ENCODE measurements around the gene UBE2L5. TPM values are rescaled to one million over a fixed set of nuclear protein-coding genes. Genes with fewer than 3 reads are reported as not detected.

The UBE2L5 gene
- total and polyA plus RNA-seq, 2 experiments from 2014 or later, result 0.06 TPM; not detected in 1

DNA sequence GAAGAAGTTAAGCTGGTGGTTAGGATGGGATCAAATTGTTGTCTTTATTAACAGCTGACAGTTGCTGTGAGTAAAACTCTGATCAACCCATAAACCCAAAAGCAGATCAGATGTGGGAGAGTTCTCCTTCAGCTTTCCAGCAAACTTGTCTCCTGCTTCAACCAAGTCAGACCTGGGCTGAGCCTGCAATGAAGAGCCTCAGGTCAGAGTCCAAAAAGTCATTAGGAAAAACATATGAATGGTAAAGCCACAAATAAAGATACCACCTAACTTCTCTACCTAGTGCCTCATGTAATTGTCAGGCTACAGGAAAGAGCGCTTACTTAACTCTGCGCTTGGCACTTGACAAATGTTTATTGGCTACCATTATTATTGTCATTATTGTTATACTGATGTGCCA, 21.9 kb upstream of the UBE2L5 start:
- H3K9me3 ChIP-seq (ENCODE audit: low read depth), result no peaks in the 10 kb centered on the region
- H3K27ac ChIP-seq, result no peak overlapping the region
- H3K36me3 ChIP-seq, result no peaks in the 10 kb centered on the region
- peaks cover 8% of the 10 kb centered on the region for H3K4me1 ChIP-seq (ENCODE audit: low read depth)
- no peak overlapping the region for H3K4me3 ChIP-seq
- no peak for DNase-seq (ENCODE audit: low read depth in 1 of 2, low spot score in 1 of 2)
- TF ChIP-seq, protein P1, sequence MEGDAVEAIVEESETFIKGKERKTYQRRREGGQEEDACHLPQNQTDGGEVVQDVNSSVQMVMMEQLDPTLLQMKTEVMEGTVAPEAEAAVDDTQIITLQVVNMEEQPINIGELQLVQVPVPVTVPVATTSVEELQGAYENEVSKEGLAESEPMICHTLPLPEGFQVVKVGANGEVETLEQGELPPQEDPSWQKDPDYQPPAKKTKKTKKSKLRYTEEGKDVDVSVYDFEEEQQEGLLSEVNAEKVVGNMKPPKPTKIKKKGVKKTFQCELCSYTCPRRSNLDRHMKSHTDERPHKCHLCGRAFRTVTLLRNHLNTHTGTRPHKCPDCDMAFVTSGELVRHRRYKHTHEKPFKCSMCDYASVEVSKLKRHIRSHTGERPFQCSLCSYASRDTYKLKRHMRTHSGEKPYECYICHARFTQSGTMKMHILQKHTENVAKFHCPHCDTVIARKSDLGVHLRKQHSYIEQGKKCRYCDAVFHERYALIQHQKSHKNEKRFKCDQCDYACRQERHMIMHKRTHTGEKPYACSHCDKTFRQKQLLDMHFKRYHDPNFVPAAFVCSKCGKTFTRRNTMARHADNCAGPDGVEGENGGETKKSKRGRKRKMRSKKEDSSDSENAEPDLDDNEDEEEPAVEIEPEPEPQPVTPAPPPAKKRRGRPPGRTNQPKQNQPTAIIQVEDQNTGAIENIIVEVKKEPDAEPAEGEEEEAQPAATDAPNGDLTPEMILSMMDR (IDR thresholded peaks at IDR 0.05; ENCODE audit: low read depth, low read length), result no peak
- no peaks in the 10 kb centered on the region for H3K27me3 ChIP-seq

DNA sequence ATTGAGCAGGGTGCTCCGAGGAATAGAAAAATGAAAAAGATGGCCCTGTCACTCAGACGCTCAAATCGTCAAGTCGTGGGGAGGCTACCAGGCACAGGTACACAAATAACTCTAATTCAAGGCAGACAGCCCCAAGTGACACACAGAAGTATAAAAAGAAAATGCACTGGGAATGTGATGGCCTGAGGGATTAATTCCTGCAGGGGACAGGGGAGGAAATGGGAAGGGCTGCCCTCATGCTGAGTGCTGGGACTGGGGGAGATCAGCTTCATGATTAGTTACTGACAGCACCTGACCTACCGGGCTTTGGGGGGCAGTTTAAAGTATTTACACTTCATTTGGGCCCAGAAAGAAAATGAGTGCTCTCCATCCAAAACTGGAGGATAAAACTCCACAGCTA, 20.9 kb upstream of the UBE2L5 start:
- no peak overlapping the region for H3K27ac ChIP-seq
- H3K9me3 ChIP-seq (ENCODE audit: low read depth), result no peaks in the 10 kb centered on the region
- H3K36me3 ChIP-seq, result no peaks in the 10 kb centered on the region
- no peak for DNase-seq (ENCODE audit: low read depth in 1 of 2, low spot score in 1 of 2)
- H3K4me3 ChIP-seq, result no peak overlapping the region
- H3K4me1 ChIP-seq (ENCODE audit: low read depth), result peaks cover 17% of the 10 kb centered on the region
- no peaks in the 10 kb centered on the region for H3K27me3 ChIP-seq
- TF ChIP-seq, protein P1 (IDR thresholded peaks at IDR 0.05; ENCODE audit: low read depth, low read length), result no peak

DNA sequence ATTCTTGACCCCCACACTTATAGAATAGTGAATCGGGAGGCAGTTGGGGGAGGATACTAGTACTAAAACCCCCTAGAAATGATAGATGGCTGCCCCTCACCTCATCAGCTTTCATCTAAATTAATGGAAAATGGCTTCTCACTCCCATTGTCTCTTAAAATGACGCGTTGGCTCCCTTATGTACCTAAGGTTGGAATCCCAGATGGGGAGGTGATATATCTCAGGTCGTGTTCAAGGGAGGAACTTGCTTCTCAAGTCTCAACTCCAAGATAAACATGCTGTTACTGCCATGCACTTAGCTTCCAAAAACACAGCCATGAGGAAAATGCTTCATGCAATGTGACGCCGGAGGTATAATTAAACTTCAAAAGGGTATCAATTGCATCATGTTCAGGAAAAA, 18.8 kb upstream of the UBE2L5 start:
- Histone ChIP-seq H3K27me3 (no peaks in the 10 kb centered on the region), H3K36me3 (no peaks in the 10 kb centered on the region), H3K27ac (no peak overlapping the region), H3K4me1 (ENCODE audit: low read depth) (peaks cover 23% of the 10 kb centered on the region), H3K4me3 (no peak overlapping the region), H3K9me3 (ENCODE audit: low read depth) (no peaks in the 10 kb centered on the region)
- TF ChIP-seq, protein P1 (IDR thresholded peaks at IDR 0.05; ENCODE audit: low read depth, low read length), result no peak
- DNase-seq (ENCODE audit: low read depth in 1 of 2, low spot score in 1 of 2), result no peak

DNA sequence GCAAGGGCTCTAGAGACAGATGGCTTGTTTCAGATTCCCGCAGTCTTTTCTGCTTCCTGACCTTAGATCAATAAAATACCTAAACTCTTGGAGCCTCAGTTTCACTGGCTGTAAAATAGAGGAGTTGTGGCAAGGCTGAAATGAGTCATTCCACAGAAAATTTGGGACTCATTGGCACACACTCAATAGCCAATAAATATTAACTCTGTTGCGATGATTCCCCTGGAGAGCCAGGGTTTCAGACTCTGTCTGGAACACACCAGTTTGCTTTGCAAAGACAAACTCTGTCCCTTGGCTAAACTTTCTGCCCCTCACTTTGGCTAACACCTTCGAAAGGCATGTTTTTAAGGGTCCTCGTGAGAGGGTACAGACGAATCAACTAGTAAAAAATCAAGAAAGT, 18.1 kb upstream of the UBE2L5 start:
- Histone ChIP-seq H3K4me1 (ENCODE audit: low read depth) (peaks cover 23% of the 10 kb centered on the region), H3K36me3 (no peaks in the 10 kb centered on the region), H3K27me3 (no peaks in the 10 kb centered on the region)

DNA sequence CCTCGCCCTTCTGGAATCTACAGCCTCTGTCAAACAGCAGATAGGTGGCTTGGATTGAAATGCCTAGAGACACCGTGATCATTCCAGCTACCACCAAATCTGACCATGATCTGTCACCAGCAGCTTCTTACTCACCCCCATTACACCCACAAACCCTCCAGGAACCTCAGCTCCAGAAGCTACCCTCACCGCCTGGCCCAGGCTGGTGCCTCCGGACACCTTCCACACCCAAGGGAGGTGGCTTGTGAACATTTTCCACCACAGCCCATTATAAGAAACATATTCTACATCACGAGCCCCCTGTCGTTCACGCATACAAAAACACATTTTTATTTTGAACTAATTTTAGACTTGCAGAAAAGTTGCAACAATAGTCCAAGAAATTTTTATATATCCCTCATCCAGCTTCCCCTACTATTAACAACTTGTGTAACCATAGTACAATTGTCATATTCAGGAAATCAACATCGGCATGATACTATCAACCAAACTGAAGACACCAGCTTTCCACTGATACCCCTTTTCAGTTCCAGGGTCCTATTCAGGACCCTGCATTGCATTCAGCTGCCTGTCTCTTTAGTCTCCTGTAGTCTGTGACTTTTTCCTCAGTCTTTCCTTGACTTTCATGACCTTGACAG, 15.4 kb upstream of the UBE2L5 start:
- H3K4me3 ChIP-seq, result no peak overlapping the region
- TF ChIP-seq, protein P1 (IDR thresholded peaks at IDR 0.05; ENCODE audit: low read depth, low read length), result no peak

More for the DNA sequence above, 18.1 kb upstream of the UBE2L5 start:
- Histone ChIP-seq H3K9me3 (ENCODE audit: low read depth) (no peaks in the 10 kb centered on the region), H3K4me3 (no peak overlapping the region), H3K27ac (no peak overlapping the region)
- no peak for DNase-seq (ENCODE audit: low read depth in 1 of 2, low spot score in 1 of 2)
- TF ChIP-seq, protein P1 (IDR thresholded peaks at IDR 0.05; ENCODE audit: low read depth, low read length), result no peak

More for the DNA sequence above, 15.4 kb upstream of the UBE2L5 start:
- Histone ChIP-seq H3K36me3 (no peaks in the 10 kb centered on the region), H3K27ac (no peak overlapping the region), H3K27me3 (no peaks in the 10 kb centered on the region), H3K9me3 (ENCODE audit: low read depth) (no peaks in the 10 kb centered on the region), H3K4me1 (ENCODE audit: low read depth) (peaks cover 23% of the 10 kb centered on the region)
- DNase-seq (ENCODE audit: low read depth in 1 of 2, low spot score in 1 of 2), result no peak
